DND-41 (cell line): ENCODE measurements around the gene TUBB2B.

Experiments
- EZH2 ChIP-seq: IDR thresholded peaks from 3 replicates; pipeline ENCODE4 v1.6.1; 2012; ENCODE audit warnings: borderline replicate concordance, low read depth, mild to moderate bottlenecking, moderate library complexity, low read length, inconsistent platforms; ENCODE audit not compliant: severe bottlenecking
- TF ChIP-seq, protein P1 (sequence below): IDR thresholded peaks from 2 replicates; pipeline ENCODE4 v1.5.1; 2012; ENCODE audit warnings: borderline replicate concordance, low read length, moderate library complexity, mild to moderate bottlenecking; ENCODE audit not compliant: poor library complexity, severe bottlenecking; ENCODE audit errors: extremely low read depth

DNA sequence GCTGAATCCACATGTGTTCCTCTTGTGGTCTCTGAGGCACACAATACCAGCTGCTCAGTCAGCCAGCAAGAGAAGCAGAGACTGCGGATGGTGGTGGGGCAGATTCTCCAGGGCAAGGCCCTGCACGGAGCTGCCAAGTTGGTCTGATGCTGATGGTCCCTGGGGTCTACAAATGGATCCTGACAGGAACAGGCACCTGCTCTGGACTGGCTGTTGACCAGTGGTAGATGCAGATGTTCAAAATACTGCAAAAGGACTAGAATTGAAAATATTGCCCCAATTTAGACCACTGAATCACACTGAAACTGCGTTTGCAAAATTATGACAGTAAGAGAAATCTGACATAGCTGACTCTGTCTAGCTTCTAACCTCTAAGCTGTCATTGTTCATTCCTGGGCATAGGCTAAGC lies 40.5 kb downstream of the TUBB2B start:
- TF ChIP-seq, protein P1, sequence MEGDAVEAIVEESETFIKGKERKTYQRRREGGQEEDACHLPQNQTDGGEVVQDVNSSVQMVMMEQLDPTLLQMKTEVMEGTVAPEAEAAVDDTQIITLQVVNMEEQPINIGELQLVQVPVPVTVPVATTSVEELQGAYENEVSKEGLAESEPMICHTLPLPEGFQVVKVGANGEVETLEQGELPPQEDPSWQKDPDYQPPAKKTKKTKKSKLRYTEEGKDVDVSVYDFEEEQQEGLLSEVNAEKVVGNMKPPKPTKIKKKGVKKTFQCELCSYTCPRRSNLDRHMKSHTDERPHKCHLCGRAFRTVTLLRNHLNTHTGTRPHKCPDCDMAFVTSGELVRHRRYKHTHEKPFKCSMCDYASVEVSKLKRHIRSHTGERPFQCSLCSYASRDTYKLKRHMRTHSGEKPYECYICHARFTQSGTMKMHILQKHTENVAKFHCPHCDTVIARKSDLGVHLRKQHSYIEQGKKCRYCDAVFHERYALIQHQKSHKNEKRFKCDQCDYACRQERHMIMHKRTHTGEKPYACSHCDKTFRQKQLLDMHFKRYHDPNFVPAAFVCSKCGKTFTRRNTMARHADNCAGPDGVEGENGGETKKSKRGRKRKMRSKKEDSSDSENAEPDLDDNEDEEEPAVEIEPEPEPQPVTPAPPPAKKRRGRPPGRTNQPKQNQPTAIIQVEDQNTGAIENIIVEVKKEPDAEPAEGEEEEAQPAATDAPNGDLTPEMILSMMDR = no peak
- no peak for TF ChIP-seq EZH2
